CD4-positive, alpha-beta T cell treated with Interleukin-21 for 1 hour (primary cell): Measurements from ENCODE around the gene EBPL.
A peak's percentile ranks its signal among the peaks of the same experiment; 100 is the strongest.
"Not testable (repeated sequence)": the region's sequence is repeated elsewhere in the genome, so short reads cannot be mapped to it uniquely, and the experiment has no call there.

Experiments used
- DNase-seq: peaks from one replicate; pipeline ENCODE4 v3.0.0-alpha.2; 2020

Gene EBPL

DNA sequence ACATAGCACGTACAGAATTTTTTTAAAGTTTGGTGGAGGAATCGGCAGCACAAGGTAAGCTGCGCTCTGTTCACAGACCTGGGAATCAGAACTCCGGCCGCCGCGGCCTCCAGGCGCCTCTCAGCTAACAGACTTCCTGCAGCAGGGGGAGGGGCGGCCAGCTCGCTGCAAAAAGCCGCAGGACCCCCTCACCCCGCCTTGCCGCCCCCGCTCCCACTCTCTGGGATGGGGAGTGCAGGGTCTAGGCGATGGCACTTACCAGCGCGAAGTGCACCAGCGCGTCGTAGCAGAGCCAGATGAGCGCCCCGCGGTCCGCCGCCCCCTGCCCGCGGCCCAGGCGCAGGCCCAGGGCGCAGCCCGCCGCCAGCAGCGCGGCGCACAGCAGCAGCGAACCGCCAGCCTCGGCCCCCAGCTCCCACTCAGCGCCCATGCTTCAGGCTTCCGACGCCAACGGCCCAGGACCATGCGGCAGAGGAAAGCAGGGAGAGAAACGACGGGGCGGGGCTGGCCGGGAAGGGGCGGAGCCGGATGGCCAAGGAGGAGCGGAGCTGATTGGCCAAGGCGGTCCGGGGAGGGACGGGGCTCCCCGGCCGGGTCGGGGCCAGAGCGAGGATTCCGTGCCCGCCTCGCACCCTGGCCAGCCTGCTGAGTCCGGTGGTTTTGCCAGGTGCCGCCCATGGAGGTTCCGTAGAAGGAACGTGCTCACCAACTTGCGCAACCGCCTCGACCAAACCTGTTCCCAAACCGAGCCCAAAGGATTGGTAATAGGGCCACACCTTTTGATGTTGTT is at the start of gene EBPL:
EBPL (minus strand) TSS at position 492 of the 790 bp plus-strand sequence; CDS start at position 430, 62 bp downstream.
- DNase-seq, result peak; percentile 88

DNA sequence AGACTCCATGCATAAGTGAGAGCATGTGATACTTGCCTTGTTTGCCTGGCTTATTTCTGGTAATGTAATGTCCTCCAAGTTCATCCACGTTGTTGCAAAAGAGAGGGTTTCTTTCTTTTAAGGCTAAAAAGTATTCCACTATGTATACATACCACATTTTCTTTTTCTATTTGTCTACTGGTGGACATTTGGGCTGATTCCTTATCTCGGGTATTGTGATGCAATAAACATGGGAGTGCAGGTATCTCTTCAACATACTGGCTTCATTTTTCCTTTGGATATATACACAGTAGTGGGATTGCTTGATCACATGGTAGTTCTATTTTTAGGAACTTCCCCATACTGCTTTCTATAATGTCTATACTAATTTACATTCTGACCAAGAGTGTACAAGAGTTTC is 49.6 kb upstream of the EBPL start:
- no peak for DNase-seq

DNA sequence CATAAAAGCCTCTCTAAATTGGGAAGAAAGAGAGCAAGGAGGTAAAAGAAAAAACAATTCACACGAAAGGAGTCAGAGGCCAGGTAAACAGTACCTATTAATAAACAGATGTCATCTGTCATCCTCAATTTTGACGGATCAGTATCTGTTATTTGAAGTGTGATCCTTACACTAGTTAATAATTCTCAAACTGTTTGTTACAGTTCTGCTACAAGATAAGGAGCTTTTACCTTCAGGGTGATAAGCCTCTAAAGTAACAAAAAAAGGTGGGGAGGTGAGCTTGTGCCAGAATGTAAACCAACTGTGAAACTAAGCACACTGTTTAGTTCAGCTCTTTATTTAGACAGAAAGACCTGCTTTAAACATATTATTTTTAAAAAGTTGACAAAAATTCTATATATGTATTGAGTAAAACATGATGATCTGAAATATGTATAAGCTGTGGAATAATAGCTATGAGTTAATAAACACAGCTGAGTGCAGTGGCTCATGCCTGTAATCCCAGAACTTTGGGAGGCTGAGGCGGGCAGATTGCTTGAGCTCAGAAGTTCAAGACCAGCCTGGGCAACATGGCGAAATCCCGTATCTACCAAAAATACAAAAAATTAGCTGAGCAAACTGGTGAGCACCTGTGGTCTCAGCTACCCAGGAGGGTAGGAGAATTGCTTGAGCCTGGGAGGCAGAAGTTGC is 48.4 kb upstream of the EBPL start:
- DNase-seq, result no peak

DNA sequence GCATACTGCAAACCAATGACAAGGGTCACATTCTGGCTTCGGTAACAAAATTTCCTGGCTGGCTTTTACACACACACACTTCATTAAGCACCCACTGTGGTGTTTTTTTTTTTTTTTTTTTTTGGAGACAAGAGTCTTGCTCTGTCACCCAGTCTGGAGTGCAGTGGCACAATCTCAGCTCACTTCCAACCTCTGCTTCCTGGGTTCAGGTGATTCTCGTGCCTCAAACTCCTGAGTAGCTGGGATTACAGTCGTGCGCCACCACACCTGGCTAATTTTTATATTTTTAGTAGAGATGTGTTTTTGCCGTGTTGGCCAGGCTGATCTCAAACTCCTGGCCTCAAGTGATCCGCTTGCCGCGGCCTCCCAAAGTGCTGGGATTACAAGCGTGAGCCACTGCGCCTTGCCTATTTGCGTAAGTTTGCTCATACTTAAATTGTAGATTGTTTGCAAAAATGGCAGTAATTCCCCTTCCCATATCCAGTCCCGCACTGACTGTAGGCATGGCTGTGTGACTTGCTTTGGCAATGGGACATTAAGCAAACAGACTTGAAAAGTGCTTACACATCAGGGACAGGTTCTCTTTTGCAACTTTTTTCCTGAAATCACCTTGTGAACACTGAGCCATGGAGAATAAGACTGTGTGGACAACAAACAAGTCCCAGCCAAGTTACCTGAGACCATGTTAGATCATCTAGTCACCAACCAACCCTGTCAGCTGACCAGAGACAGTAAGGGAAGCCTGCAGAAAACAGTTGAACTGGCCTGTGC is 42.1 kb upstream of the EBPL start:
- no peak for DNase-seq

DNA sequence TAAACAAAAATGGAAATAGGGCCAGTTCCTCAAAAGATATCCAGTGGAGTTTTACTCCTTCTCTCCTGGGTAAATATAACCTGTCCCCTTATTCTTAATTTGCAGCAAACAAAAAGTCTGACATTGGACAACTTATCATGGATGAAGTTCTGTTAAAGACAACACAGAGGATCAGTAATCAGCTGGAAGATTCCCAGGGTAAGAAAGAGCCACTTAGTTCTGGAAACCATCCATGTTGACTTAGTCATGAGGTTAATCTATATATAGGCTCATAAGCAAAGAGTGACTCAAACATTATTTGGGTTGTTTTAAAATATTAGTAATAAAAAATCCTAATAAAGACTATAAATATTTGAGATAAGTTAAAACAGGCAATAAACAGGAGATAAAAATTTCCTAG is 40.5 kb upstream of the EBPL start:
- DNase-seq, result no peak

DNA sequence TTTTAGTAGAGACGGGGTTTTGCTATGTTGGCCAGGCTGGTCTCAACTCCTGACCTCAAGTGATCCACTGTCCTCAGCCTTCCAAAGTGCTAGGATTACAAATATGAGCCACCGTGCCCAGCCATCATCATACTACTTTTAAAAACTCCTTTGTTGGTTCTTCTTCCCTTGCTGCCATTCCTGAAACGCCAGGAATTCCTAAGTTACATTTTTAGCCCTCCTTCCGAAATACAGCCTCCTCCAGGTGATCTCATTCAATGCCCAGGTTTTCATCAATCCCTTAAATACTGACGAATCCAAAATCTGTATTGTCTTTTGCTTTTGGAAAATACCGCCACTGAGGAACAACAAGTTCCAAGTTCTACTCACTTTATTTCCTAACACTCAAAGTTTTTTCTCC is 25.3 kb upstream of the EBPL start:
- no peak for DNase-seq

DNA sequence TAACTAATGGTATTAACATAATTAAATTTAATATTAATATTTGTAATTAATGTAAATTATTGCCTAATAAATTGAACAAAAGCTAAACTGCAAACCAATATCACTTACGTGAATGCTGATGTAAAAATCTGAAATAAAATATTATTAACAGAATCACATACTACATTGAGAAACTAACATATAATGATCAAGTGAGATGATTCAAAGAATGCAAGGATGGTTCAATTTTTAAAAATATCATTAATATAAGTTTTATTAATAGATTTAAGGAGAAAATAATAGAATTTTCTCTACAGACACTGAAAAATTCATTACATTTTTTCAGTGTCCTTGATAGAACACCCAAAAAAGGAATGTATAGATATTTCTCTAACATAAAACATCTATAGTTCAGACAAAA is 23.5 kb upstream of the EBPL start:
- no peak for DNase-seq

DNA sequence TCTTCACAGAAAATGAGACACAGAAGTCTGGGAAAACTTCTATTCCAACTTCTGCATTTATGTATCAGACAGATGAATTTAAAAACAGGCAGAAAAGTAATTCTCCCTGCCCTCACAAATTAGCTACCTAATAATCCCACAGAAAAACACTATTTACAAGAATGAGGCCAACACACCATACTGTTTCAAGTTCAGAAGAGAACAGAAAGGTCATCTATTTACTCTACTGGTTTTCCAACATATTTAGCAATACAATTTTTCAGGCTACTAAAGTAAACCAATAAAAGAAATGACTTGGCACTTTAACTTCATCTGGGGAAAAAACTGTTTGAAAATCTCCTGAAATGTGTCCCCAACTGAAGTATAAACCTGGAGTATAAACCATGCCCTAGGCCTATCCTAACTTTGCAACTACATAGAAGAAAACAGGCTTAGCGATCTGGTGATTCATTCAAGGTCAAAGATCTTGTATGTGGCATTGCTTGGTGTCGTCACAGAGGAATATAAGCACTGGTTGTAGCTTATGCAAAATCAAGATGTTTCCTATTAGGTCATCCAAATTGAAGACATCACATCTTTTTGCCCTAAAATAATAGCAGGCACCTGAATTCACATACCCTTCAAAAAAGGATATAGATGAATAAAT is 20.1 kb upstream of the EBPL start:
- no peak for DNase-seq

DNA sequence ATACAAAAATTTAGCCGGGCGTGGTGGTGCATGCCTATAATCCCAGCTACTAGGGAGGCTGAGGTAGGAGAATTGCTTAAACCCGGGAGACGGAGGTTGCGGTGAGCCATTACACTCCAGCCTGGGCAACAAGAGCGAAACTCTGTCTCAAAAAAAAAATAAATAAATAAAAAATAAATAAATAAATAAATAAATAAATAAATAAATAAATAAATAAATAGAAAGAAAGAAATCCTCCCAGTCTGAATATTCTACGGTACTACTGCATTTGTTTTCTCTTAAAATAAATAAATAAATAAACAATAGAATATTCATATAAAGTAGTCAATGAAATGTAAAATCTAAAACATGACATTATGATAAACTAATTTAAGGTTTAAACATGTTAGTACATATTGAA is 13.0 kb upstream of the EBPL start:
- not testable (repeated sequence) for DNase-seq

DNA sequence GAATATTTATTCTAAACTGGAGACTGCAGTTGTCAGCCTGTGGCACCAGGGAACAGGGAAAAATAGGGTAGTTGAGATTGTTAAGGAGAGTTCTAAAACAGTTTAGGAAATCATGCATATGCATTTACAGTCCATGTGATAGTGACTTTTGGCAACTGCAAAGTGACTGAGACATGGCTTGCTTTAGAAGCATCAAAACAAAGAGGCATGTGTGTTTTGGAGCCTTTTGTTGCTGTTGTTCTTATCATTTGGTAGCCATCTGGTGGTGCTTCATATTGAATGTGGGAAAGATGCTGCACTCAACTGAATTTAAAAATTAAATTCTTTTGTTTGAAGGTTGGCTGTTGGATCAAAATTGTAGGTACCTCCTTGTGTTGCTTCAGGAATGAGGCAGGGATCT is 10.2 kb upstream of the EBPL start:
- no peak for DNase-seq

DNA sequence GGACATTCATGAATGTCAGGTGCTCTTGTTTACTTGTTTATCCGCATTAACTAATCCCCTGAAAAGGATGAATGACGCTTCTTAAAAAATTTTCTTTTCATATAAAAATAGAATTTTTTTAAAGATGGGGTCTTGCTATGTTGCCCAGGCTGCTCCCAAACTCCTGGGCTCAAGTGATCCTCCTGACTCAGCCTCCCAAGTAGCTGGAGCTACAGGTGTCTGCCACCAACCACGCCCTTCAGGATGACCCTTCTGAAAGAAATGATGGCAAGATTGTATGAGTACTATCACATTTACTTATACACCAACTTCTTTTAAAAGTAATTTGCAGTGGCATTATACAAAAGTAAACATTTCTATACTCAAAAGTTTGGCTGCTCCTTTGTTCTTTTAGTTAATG is 6.2 kb upstream of the EBPL start:
- no peak for DNase-seq

DNA sequence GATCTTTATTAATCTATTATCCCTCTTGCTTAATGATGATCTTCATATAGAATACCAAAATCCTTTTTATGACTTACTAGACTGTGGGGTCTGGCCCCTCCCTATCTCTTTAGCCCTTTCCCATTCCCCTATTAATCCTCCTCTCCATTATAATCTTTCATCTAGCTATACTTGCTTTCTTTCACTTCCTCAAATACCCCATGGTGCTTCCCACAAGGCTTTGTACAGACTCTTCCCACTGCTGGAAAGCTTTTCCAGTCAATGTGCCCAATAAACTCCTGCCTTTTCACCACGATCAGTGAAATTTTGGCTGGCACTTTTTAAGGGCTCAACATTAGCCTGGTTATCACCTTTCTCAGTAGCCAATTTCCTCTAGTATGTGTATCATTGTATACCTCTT is 3.2 kb upstream of the EBPL start:
- DNase-seq, result no peak

DNA sequence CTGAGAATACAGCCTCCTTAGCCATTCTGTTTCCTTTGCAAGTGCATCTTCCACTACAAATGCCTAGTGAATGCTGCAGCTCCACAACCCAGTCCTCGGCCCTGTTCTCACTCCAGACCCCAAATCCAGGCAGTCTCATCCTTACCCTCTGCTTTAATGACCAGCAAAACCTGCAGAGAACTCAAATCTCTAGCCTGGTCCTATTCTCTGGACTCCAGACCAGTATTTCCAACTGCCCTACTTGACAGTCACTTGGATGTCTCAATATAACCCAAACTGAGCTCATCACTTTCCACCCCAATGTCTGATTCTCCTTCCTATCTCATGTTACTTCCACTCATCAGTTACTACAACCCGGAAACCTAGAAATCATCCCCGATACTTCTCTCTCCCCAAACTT is 2.6 kb upstream of the EBPL start:
- no peak for DNase-seq

DNA sequence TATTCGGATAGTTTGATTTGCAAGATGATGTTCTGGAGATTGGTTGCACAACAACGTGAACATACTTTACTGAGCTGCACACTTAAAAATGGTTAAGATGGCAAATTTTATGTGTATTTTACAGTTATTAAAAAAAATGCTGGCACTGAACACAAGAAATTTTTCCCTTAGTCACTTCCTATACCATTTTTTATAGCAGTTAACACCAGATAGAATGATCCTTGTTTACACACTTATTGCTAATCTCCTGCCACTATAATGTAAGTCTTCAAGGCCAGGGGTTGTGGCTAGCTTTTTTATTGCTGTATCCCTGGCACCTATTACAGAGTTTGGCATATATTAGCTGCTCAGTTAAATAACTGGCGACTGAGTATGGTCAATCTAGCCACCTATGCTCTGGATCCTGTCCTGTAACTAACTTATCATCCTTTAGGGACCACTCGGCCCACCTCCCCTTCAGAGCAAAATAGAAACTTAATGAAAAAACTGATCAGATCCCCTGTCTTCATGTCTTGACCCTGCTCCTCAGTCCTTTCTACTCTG is 2.0 kb upstream of the EBPL start:
- no peak for DNase-seq

DNA sequence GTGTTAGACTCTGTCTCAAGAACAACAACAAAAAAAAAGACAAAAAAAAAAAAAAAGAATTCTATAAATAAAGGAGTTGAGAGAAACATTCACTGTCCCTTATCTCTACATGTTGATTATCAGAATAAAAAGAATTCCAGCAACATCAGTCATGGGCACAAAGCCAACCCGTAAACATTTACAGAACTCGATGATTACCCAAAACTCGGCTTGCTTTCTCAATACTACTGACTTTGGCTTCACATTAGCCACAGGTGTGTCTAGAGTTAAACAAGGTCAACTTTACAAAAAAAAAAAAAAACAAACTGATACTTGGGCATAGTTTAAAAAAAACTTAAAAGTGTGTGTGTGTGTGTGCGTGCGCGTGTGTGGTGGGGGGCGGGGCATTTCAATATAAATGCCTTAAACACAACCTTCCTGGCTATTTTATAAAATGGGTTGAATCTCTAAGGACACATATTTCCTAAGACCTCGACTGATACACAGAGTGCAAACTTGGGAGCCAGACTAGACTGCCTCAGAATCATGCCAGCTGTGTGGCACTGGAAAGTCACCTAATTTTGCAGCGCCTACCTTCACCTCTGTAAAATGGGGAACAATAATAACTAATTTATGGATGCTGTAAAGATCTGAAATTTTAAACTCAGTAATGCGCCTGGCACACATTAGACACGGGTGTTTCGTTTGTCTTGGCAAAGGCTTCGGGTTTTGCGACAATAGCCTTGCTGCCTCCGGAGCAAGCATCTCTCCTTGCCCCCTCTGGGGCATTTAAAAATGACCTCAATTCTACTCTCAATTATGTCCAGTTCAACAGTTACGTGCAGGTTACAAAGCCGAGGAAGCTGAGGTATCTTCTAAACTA is 922 bp downstream of the EBPL start:
- no peak for DNase-seq

DNA sequence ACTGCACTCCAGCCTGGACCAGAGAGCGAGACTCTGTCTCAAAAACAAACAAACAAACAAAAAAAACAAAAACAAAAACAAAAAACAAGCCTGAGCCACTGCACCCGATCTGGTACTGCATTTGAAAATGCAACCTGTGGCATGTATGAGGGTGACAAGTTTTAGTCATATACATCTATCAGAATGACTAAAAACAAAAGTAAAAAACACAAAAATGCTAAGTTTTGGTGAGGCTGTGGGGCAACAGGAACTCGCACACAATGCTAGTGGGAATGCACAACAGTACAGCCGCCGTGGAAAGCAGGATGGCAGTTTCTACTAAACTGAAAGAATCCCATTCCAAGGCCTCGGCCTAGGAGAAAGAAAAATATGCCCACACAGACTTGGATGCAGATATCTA is 7.8 kb downstream of the EBPL start:
- no peak for DNase-seq

DNA sequence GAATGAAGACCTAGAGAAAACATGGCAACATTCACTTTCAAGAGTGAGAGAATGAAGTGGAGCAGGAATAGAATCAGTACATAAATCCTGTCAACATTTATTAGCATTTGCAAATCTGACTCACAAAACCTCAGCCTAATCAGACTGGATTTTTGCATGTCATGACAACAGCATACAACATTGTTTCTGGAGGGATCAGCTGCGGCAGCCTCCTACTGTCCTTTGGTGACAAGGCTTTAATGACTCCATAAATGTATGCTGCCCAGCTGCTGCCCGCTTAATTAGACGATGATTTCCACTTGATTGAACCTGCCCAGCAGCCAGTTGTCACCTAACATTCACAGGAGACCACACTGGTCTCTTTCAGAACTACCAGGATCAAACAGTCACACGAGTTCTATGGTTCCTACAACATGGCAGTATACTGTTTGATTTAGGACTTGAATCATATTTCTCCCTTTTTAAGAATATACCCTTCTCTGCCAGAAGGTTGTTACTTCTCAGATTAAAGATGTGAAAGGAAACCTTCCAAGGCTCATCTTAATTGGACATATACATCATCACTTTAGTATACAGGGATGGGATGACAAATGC is 9.3 kb downstream of the EBPL start:
- DNase-seq, result no peak

DNA sequence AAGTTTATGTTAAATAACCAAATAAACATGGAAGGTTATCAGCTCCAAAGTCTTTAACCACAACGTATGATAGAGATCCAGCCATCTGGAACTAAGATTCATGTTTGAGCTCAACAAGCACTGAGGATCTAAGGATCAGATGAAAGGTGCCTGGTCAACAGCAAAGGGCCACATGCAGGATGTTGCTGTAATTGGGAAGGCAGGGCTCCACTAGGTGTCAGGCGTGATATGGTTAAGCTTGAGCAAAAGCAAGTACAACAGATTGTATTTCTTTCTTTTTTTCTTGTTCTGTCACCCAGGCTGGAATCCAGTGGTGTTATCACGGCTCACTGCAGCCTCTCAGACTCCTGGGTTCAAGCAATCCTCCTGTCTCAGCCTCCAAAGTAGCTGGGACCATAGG is 12.0 kb downstream of the EBPL start:
- peak; percentile 7 for DNase-seq

DNA sequence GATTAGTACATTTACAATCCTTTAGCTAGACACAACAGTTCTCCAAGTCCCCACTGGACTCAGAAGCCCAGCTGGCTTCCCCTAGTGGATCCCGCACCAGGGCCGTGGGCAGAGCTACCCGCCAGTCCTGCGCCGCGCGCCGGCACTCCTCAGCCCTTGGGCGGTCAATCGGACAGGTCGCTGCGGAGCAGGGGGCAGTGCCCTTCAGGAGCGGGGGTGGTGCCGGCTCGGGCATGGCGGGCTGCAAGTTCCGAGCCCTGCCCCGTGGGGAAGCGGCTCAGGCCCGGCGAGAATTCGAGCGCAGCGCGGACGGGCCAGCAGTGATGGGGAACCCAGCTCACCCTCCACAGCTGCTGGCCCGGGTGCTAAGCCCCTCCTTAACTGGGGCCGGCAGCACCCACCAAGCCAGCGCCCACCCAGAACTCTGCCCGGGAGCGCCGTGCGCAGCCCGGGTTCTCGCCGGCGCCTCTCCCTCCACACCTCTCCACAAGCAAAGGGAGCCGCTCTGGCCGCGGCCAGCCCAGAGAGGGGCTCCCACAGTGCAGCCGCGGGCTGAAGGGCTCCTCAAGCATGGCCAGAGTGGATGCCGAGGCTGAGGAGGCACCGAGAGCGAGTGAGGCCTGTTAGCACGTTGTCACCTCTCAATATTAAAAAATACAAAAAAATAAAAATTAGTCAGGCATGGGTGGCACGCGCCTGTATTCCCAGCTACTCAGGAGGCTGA is 12.9 kb downstream of the EBPL start:
- DNase-seq, result no peak

DNA sequence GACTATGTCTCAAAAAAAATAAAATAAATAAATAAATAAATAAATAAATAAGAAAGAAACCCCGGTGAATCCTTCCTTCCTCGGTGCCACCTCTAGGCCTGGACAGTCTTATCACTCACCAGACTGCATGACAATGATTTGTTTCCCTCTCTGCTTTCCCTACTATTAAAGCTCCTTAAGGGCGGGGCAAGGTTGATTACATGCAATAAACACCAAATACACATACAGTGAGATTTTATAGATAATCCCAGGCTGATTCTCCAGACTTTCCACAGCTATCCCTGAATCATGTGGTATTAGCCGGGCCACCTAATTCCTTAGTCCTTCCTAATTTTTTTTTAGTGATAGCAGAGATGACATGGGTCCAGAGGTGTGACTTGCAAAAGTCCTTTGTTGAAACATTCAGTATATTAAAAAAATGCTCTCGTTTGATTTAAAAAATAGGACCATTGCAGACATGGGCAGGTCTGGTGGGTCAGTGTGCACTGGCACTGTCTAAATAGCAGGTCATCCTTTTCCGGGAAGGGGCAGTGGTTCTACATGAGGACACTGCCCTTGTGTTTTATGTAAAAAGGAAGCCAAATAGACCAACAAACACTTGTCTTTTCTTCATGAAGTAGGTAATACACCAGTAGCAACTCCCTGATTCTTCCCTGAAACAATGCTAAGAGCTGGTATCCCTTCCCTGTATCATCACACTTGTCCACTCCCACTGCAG is 14.5 kb downstream of the EBPL start:
- no peak for DNase-seq
